GM13976 (cell line): Measurements from ENCODE around the gene MBP.

Experiments
- DNase-seq: peaks from one replicate; pipeline ENCODE4 v3.0.0; 2012; ENCODE audit warnings: low spot score
- CTCF ChIP-seq: IDR thresholded peaks from 2 replicates; pipeline ENCODE4 v1.5.1; 2012; ENCODE audit warnings: borderline replicate concordance, mild to moderate bottlenecking; ENCODE audit not compliant: insufficient read depth; ENCODE audit errors: extremely low read depth, missing control alignments, control extremely low read depth
- in situ Hi-C: fragments of 300-500 bp; cut with MboI; formaldehyde crosslinking; loops from one replicate; pipeline ENCODE4 v1.12.0; 2022; ENCODE audit warnings: low sequenced_read_pairs, mixed read lengths, inconsistent platforms; ENCODE audit not compliant: unreplicated experiment

Gene MBP

GRCh38 chr18:77140030-77140429, 7.4 kb upstream of the MBP start:
- DNase-seq, result no peak
- in situ Hi-C loops, result no loop called here
- TF ChIP-seq CTCF, result no peak

DNA sequence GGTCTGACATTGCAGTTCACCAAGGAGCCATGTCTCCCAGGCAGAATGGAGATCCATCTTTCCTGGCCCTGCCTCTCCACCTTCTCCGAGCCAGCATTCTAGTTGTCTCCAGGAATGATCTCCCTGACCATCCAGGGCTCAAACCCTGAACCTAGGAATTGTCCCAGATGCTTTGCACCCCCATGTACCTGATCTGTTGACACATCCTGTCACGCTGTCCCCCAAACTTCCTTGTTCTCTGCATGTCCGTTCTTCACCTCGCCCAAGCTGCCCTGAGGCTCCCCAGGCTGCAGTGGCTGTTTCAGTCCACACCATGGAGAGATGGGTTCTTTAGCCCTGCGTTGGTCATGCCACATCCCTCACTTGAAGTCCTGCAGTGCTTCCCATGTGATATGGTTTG, 7.0 kb upstream of the MBP start:
- no peak for TF ChIP-seq CTCF
- no peak for DNase-seq
- in situ Hi-C loops, result no loop called here

GRCh38 chr18:77138270-77138669, 5.7 kb upstream of the MBP start:
- DNase-seq, result no peak
- in situ Hi-C loops, result no loop called here
- no peak for TF ChIP-seq CTCF

GRCh38 chr18:77137851-77138250, 5.3 kb upstream of the MBP start:
- in situ Hi-C loops, result no loop called here
- TF ChIP-seq CTCF, result no peak
- no peak for DNase-seq

DNA sequence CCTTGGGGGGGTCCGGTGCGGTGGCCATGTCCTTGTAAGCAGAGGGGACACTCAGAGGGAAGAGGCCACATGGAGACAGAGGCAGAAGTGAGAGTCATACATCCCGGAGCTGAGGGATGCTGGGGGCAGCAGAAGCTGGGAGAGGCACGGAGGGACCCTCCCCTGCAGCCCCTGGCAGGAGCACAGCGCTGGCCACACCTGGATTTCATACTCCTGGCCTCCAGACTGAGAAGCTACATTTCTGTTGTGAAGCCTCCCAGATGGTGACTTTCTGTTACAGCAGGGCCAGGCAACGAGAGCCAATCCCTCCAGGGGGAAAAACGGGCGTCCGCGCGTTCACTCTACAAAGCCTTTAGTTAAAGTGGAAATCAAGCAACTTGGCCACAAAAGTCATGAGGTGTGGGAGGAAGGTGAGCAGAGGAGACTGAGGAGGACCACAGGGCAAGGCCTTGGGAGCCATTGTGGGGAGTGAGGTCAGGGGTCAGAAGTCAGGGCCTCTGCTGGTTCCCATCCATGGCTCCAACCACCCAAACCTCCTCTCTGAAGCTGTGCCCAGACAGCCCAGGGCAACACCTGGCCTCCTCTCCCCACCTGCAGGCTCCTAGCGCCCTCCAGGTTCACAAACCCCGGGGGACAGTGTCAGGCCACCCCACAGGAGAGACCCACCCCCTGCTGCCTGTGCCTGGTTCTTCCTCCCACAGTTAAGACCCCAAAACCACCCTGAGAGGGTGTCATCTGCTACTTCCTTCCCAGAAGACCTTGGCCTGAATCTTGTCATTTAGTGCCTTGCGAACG, 4.5 kb upstream of the MBP start:
- in situ Hi-C loops, result no loop called here
- TF ChIP-seq CTCF, result no peak
- no peak for DNase-seq

- in situ Hi-C loops, result no loop called here
- no peak for TF ChIP-seq CTCF
- DNase-seq, result no peak
These were observed 3.6 kb upstream of the MBP start for GRCh38 chr18:77136076-77136718.
